CD4-positive, alpha-beta T cell treated with Interleukin-2 at 100 ng/mL for 4 hours (primary cell): ENCODE measurements around the gene LARP1B.
"Not testable (repeated sequence)": the region's sequence is repeated elsewhere in the genome, so short reads cannot be mapped to it uniquely, and the experiment has no call there.

Source experiments
- DNase-seq: peaks from one replicate; pipeline ENCODE4 v3.0.0-alpha.2; 2020; ENCODE audit warnings: low spot score

Gene LARP1B

GRCh38 chr4:128135391-128135790, 74.3 kb downstream of the LARP1B start:
- DNase-seq: no peak

GRCh38 chr4:128141866-128142265, 80.8 kb downstream of the LARP1B start:
- DNase-seq: no peak

- no peak for DNase-seq
Observed at GRCh38 chr4:128145727-128146126, 84.6 kb downstream of the LARP1B start.

- no peak for DNase-seq
Observed at GRCh38 chr4:128153800-128154199, 92.7 kb downstream of the LARP1B start.

- DNase-seq: no peak
Observed at GRCh38 chr4:128155231-128155855, 94.2 kb downstream of the LARP1B start.

- no peak for DNase-seq
Observed at GRCh38 chr4:128155874-128156456, 94.9 kb downstream of the LARP1B start.

- not testable (repeated sequence) for DNase-seq
Observed at GRCh38 chr4:128156472-128156871, 95.4 kb downstream of the LARP1B start.

GRCh38 chr4:128158894-128159293, 97.8 kb downstream of the LARP1B start:
- no peak for DNase-seq

GRCh38 chr4:128159967-128160366, 98.9 kb downstream of the LARP1B start:
- no peak for DNase-seq

GRCh38 chr4:128161138-128161537, 100.0 kb downstream of the LARP1B start:
- DNase-seq: no peak

- no peak for DNase-seq
Observed at GRCh38 chr4:128162434-128162833, 101.3 kb downstream of the LARP1B start.

- no peak for DNase-seq
Observed at GRCh38 chr4:128163177-128164117, 102.3 kb downstream of the LARP1B start.

GRCh38 chr4:128166982-128167381, 105.9 kb downstream of the LARP1B start:
- DNase-seq: no peak

GRCh38 chr4:128168701-128169100, 107.6 kb downstream of the LARP1B start:
- no peak for DNase-seq

GRCh38 chr4:128169245-128169644, 108.1 kb downstream of the LARP1B start:
- no peak for DNase-seq

GRCh38 chr4:128176643-128177042, 115.5 kb downstream of the LARP1B start:
- DNase-seq: no peak

- DNase-seq: no peak
Observed at GRCh38 chr4:128177498-128177897, 116.4 kb downstream of the LARP1B start.

GRCh38 chr4:128186623-128187022, 125.5 kb downstream of the LARP1B start:
- DNase-seq: no peak

- DNase-seq: peak; percentile 73
Observed at GRCh38 chr4:128191115-128191781, 130.1 kb downstream of the LARP1B start.

- DNase-seq: no peak
Observed at GRCh38 chr4:128220286-128221235, 159.4 kb downstream of the LARP1B start.

GRCh38 chr4:128221586-128221985, 160.5 kb downstream of the LARP1B start:
- no peak for DNase-seq
